ENCODE results near the gene TLK1. TPM values are rescaled to one million over a fixed set of nuclear protein-coding genes. Genes with fewer than 3 reads are reported as not detected.

The TLK1 gene
- total and polyA plus RNA-seq, 4 donors = 8.5 to 54.4 (median 27.3) TPM

- WGBS, 2 donors = 58 to 61% methylated on average over 13 of the region's 13 CpGs
- Histone ChIP-seq H3K4me1 (ENCODE audit: control insufficient read depth in 5 of 5, insufficient read depth in 5 of 5, low read length in 5 of 5) (peaks cover 0 to 4% (median 0%) of the 10 kb centered on the region in 5 donors), H3K9me3 (ENCODE audit: control insufficient read depth in 4 of 4, insufficient read depth in 3 of 4, low read length in 3 of 4) (no peaks in the 10 kb centered on the region), H3K9ac (ENCODE audit: insufficient read depth in 1 of 2, low read length in 2 of 2) (no peak overlapping the region), H3K27me3 (ENCODE audit: control insufficient read depth in 3 of 3, insufficient read depth in 3 of 3, low read length in 2 of 3) (no peaks in the 10 kb centered on the region), H3K36me3 (ENCODE audit: control insufficient read depth in 4 of 4, insufficient read depth in 4 of 4, low read length in 4 of 4) (peaks cover 0 to 2% (median under 1%) of the 10 kb centered on the region in 4 donors), H3K4me3 (no peak overlapping the region), H3K27ac (ENCODE audit: low read depth in 1 of 2, low read length in 1 of 2) (no peak overlapping the region)
- no peak for TF ChIP-seq CTCF (IDR thresholded peaks at IDR 0.05; ENCODE audit: control extremely low read depth, extremely low read depth)
- ATAC-seq (ENCODE audit: insufficient read depth, low FRiP score) (no peak), DNase-seq (peak; percentile 38 to 76 (median 68))
Measured at GRCh38 chr2:171086352-171087290, 74.1 kb downstream of the TLK1 start.

- Histone ChIP-seq H3K36me3 (ENCODE audit: control insufficient read depth in 4 of 4, insufficient read depth in 4 of 4, low read length in 4 of 4) (peaks cover 0 to 4% (median 2%) of the 10 kb centered on the region in 4 donors), H3K27ac (ENCODE audit: low read depth in 1 of 2, low read length in 1 of 2) (no peak overlapping the region), H3K9me3 (ENCODE audit: control insufficient read depth in 4 of 4, insufficient read depth in 3 of 4, low read length in 3 of 4) (no peaks in the 10 kb centered on the region), H3K4me3 (no peak overlapping the region), H3K9ac (ENCODE audit: insufficient read depth in 1 of 2, low read length in 2 of 2) (no peak overlapping the region), H3K27me3 (ENCODE audit: control insufficient read depth in 3 of 3, insufficient read depth in 3 of 3, low read length in 2 of 3) (no peaks in the 10 kb centered on the region), H3K4me1 (ENCODE audit: control insufficient read depth in 5 of 5, insufficient read depth in 5 of 5, low read length in 5 of 5) (peaks cover 0 to 4% (median 0%) of the 10 kb centered on the region in 5 donors)
- DNase-seq (no peak), ATAC-seq (ENCODE audit: insufficient read depth, low FRiP score) (no peak)
- TF ChIP-seq CTCF (IDR thresholded peaks at IDR 0.05; ENCODE audit: control extremely low read depth, extremely low read depth) = no peak
- 82 to 86% methylated on average over 5 of the region's 5 CpGs for WGBS, 2 donors
Measured at GRCh38 chr2:171084128-171084527, 76.6 kb downstream of the TLK1 start.

- H3K27me3 ChIP-seq (ENCODE audit: control insufficient read depth in 3 of 3, insufficient read depth in 3 of 3, low read length in 2 of 3) = no peaks in the 10 kb centered on the region
- DNase-seq (no peak), ATAC-seq (ENCODE audit: insufficient read depth, low FRiP score) (no peak)
- no peak for TF ChIP-seq CTCF (IDR thresholded peaks at IDR 0.05; ENCODE audit: control extremely low read depth, extremely low read depth)
- peaks cover 0 to 4% (median 4%) of the 10 kb centered on the region in 4 donors for H3K36me3 ChIP-seq (ENCODE audit: control insufficient read depth in 4 of 4, insufficient read depth in 4 of 4, low read length in 4 of 4)
- H3K4me3 ChIP-seq = no peak overlapping the region
- H3K27ac ChIP-seq (ENCODE audit: low read depth in 1 of 2, low read length in 1 of 2) = no peak overlapping the region
- H3K9me3 ChIP-seq (ENCODE audit: control insufficient read depth in 4 of 4, insufficient read depth in 3 of 4, low read length in 3 of 4) = no peaks in the 10 kb centered on the region
- peaks cover 0 to 4% (median 0%) of the 10 kb centered on the region in 5 donors for H3K4me1 ChIP-seq (ENCODE audit: control insufficient read depth in 5 of 5, insufficient read depth in 5 of 5, low read length in 5 of 5)
- WGBS, 2 donors = 94 to 95% methylated on average over 2 of the region's 2 CpGs
- H3K9ac ChIP-seq (ENCODE audit: insufficient read depth in 1 of 2, low read length in 2 of 2) = no peak overlapping the region
Measured at GRCh38 chr2:171083451-171083850, 77.2 kb downstream of the TLK1 start.

All from lung (tissue), 12 donors.